Body of pancreas (tissue), 4 donors: Measurements from ENCODE around the gene STAT4.

Experiments used
- CTCF ChIP-seq, 7 experiments: fragments of 450-650 bp in 4 of 7; fragments of 200-600 bp in 3 of 7; sonication (generic) in 3 of 7; IDR thresholded peaks; one replicate each; pipeline ENCODE4 v1.5.1; 2016 to 2019; ENCODE audit warnings: antibody characterized with exemption in 7 of 7
- POLR2A ChIP-seq, 3 donors: fragments of 450-650 bp; IDR thresholded peaks; one replicate each; pipeline ENCODE4 v1.6.1; 2016; ENCODE audit warnings: antibody characterized with exemption in 3 of 3, mild to moderate bottlenecking in 2 of 3

GRCh38 chr2:191148791-191149190, 2.0 kb downstream of the STAT4 start:
- TF ChIP-seq CTCF (IDR thresholded peaks at IDR 0.05) = no peak
- no peak for TF ChIP-seq POLR2A (IDR thresholded peaks at IDR 0.05)
